Hypothalamus (tissue), 51 donors: Measurements from ENCODE around the gene PGM2L1.
"Not testable (repeated sequence)": the region's sequence is repeated elsewhere in the genome, so short reads cannot be mapped to it uniquely, and the experiment has no call there.

Source experiments
- DNase-seq, 51 donors: peaks; one replicate each; lab custom pipeline; 2025; lab: John Stamatoyannopoulos, UW

PGM2L1 gene

DNA sequence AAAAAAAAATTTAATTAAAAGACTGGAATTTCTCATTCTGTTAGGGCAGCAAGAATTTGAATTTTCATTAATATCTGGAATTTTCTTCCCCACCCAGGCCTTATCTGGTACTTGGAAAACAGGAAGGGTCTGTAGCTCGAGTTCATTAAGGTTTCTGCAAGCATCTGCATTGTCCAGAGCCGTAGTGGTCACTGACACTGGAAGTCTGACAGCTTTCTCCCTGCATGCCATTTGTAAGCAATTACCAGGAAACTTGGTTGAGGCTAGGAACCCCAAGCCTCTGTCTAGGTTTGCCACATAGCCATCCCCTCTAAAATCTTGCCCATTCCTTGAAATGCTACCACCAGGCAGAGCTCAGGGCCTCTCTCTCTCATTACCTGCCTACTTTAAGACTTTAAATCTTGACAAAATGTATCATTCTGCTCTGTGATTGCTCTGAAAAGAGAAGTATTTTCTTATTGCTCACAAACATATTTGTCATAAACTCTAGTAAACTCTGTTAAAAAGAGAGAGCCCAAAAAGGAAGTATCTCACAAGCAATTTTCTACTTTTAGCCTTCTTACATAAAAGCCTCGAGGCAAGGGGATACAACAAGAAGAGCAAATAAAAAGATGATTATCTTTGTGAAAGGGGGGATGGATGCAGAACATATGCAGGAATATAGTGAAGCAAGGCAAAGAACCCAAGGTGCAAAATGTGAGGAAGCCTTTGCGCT is 5.5 kb upstream of the PGM2L1 start:
- DNase-seq = no peak

DNA sequence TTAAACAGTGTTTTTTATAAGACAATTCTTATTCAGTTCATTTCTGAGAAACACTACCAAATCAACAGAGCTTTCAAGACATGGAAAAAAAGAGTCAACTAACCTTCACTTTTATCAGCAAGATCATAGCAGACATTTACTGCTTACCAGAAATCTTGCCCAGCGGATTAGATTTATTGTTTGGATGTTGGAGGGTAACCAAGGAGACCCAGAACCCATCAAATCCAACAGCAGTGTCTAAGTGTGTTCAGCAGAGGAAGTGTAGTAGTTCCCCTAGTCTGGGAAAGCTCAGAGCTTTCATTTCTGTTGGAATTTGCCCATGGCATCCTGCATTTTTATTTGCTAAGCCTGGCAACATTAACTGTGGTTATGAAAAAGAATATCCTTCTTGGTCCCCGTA is 2.4 kb upstream of the PGM2L1 start:
- DNase-seq = no peak

DNA sequence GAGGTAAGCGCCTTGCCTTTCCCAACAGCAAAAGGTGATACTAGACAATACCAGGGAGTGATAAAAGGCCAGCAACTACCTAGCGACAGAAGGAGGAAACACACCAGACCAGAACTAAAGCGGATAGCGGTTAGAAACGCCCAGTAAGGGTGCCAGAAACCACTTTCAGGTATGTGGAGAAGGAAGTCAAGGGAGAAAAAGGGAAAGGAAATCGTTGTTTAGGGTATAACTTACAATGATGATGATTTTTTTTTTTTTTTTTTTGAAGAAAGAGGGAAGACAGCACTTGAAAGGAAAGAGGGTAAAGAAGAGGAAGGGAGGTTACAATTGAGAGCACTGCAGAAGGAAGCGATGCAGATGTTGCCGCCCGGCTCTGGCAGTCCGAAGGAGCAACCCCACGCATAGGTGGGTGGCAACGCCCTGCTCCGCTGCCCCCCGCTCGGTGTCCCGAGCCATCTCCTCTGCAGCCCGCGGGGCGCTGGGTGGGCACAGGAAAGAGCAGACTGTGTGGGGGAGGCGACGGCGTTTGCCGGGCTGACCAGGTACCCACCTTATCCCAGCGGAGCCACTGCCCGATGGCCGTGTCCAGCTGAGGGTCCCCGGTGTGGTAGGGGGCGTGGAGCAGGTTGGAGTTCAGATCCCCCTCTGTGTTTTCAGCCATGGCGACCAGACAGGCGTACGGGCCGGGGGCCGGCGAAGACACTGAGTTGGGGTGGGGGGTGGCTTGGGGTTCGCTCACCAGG is 561 bp downstream of the PGM2L1 start:
- DNase-seq = peak in 8 of 51 donors; percentile 7 to 47 (median 26)

DNA sequence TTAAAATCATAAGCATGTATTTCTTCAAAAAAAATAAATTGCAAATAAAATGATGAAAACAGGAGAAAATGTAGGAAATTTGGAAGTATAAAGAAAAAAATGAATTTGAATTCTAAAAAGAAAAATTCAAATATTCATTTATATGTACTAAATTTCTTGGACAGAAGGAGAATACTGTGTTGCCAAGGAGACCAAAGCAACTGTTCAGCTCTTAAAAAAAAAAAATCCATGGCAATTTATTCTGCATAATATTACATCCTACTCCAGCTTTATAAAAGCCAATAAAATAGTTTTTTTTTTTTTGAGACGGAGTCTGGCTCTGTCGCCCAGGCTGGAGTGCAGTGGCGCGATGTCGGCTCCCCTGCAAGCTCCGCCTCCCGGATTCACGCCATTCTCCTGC is 6.0 kb downstream of the PGM2L1 start:
- no peak for DNase-seq

DNA sequence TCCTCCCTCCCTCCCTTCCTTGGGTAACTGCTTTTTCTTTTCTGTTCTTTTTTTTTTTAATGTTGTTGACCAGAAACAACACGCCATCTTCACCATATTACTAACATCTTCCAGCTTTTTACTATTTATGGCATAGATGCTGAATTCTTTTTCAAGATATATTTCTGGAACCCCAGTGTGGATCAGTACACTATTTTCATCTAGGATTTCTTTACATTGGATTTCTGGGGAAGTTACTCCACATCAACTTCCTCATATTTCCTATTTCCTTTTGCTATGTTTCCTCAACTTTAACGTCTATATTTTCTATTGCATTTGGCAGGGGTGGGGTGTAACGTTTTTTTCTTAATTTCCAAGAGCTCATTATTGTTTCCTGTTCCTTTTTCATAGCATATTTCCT is 7.0 kb downstream of the PGM2L1 start:
- DNase-seq = no peak

DNA sequence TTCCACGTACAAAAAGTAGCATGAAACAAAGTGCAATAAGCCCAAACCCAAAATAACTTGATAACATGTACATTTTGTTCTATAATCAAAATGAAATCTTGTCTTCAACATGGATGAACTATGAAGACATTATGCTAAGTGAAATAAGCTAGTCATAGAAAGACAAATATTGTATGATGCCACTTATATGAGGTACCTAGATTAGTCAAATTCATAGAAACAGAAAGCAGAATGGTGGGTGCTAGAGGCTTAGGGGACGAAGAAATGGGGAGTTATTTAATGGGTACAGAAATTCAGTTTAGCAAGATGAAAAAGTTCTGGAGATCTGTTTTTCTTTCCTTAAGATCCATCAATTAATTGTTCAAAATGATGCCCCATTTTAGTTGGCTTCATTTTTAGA is 7.5 kb downstream of the PGM2L1 start:
- no peak for DNase-seq

DNA sequence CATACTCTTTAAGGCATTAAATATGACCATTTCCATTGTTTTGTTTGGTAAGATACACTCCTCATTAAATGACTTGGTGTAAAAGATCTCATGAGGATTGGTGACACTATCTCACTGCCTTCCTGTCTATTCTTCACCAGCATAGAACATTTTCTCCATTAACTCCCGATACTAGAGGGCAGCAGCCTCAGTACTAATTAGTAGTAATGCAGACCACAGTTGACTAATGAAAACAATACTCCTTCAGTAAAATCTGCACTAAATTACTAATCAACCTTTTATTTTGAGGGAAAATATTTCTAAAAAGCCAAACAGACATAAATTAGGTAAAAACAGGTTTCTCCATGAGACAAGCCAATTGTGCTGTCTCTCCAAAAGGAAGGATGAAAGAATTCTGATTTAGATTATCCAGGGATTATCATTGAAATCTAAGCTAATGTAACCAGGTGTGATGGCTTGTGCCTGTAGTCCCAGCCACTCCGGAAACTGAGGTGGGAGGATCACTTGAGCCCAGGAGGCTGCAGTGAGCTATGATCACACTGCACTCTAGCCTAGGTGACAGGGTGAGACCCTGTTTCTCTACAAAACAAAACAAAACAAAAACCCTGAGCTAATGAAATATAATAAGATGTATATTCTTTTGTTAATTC is 9.4 kb downstream of the PGM2L1 start:
- DNase-seq = peak in 22 of 51 donors; percentile 2 to 78 (median 36)

DNA sequence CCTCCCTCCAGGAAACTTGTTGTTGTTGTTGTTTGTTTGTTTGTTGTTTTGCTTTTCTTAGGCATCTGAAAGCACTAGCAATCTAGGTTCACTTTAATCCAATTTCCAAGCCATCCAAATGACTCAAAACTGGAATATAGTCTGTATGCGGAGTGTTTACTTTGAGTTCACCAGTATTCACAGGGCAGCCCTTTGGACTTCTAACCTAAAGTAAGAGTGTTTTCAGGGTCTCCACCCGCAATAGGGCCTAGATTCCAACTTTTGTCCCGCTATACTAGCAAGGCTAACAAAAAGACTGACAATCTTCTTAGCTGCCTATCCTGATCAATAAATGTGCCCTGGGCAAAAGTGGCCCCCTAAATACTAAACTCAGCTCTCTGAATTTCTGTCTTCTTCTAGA is 13.6 kb downstream of the PGM2L1 start:
- DNase-seq = no peak

DNA sequence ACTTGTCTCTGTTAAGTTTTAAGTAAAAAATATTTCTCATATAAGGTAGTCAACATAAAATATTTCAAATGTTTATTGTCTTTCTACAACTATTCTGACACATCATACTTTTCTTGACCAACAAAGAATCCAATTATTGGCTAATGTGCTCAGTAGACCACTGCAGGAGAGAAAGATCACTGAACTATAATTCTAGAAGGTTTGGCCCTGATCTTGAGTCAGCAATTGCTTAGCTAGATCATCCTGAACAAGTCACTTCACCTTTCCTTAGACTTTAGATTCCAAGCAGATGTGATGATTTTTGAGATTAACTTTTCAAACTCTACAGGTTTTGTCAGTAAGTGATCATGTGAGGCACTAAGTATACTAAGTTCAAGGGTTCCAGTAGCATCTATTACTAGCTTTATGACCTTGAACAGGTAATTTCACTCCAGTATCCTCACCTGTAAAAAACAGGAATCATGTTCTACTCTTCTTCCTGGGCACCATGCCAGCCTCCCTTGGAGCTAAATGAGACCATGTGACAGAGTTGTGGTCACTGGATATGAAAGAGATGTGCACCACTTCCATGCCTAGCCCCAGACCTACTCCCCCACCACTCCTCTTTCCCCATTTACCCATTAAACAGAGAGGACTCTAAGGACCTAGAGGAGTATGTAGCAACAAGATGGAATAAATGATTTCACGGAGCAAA is 17.3 kb downstream of the PGM2L1 start:
- DNase-seq = no peak

DNA sequence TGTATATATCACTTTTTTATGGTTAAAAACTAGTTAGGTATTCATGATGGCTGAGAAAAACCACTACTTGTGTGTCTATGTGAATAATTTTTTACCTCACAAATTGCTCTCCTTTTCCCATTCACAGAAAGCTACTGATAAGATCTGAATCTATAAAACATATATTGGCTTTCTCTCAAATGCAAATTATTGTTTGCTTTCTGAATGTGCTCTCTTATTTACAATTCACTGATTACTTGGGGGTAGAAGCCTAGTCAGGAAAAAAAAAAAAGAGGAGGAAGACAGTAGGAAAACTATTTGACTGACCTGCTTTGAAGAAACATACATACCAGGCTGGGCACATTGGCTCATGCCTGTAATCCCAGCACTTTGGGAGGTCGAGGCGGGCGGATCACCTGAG is 20.5 kb downstream of the PGM2L1 start:
- no peak for DNase-seq

DNA sequence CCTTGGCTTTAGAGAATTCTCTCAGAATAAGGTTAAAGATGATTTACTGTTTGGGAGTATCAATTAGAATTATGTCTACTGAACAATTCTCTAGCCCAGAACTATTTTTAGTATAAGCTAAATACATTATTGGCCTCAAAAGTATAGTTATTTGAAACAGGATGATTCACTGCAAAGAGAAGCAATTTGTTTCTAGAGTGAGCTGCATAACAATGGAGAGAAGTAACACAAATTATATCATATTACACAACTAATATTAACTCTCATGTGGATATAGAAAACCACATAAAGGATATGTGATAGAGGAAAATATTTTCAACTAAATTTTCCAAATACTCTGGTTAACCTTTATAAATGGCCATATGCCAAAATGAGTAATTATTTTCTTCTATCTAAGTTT is 24.9 kb downstream of the PGM2L1 start:
- DNase-seq = no peak

DNA sequence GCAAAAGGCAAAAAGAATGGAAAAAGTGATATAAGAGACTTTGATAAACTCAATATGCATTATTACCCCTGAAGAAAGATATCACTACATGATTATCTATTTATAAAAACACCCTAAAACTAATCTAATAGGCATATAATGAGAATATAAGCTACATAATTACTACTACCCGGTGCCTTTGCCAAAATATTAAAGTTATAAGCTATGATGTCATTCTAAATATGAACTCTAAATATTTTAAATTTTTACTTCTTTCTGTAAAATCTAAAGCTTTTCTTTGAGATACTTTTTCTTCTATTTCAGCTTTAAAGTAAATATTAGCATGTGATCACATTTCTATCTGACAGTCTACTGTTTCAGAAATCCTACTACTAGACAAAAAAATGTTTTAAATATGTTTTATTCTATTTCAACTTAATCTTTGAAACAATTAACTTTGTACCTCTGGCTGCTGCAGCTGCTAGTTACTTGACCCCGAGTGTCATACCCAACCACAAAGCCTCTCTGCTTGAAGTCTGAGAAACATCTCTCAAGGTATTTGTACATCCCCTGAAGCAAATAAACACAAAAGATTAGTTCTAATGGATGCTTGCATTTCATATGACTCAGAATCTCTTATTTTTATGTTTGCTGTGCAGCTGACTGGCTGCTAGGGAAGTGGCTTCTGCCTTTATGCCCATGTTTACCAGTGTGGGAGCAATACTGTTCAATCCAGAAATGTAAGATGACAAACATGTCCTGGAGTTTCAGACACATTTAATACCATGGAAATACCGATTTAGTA is 26.8 kb downstream of the PGM2L1 start:
- no peak for DNase-seq

DNA sequence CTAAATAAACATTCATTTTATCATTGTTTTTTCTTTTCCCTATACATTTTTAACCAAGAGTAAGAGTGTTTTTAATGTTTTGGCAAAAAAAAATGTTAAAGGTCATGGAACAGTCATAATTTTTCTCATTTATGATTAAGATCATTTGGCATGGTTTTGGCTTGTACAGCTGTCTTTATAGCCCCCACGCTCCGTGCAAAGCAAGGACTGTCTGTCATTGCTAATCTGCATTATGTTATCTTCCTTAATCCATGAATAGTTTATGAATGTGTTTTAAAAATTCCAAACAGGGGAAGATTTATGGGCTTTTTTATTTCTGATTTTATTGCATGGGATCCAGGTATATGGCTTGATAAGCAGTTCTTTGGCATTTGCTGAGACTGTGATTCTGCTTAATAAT is 28.1 kb downstream of the PGM2L1 start:
- DNase-seq = no peak

DNA sequence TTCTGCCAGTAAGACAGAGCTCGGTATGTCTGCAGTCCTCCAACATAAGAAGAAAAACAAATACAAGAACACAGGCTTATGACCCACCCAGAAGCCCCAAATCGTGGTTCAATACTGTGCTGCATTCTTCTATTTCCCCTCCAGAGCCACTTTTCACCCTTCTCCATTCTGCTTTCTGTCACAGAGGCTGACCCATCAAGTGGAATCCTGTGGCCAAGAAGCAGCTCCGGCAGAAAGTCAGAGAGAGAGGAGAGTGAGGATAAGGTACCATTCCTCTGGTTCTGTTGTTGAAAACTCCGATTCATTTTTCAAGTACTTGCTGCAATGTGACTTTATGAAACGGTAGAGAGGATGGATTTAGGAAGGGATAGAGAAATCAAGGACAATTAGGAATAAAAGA is 30.4 kb downstream of the PGM2L1 start:
- DNase-seq = no peak

DNA sequence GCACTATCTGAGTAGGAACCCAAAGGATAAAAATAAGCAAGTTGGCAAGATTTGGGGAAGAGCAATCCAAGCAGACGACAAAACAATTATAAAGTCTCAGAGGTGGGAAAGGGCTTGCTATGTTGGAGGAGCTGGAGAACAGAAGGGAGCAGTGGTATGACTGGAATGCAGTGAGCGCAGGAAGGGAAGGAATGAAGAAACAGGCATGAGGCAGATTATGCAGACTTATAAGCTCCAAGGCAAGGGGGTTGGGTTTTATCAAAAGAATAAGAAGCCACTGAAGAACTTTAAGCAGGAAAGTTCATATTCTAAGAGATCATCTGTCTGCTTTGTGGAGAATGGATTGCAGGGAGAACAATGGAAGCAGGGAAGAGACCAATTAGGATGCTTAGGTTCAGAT is 31.7 kb downstream of the PGM2L1 start:
- no peak for DNase-seq

DNA sequence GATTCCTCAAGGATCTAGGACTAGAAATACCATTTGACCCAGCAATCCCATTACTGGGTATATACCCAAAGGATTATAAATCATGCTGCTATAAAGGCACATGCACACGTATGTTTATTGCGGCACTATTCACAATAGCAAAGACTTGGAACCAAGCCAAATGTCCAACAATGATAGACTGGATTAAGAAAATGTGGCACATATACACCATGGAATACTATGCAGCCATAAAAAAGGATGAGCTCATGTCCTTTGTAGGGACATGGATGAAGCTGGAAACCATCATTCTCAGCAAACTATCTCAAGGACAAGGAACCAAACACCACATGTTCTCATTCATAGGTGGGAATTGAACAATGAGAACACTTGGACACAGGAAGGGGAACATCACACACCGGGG is 32.4 kb downstream of the PGM2L1 start:
- DNase-seq = not testable (repeated sequence)

DNA sequence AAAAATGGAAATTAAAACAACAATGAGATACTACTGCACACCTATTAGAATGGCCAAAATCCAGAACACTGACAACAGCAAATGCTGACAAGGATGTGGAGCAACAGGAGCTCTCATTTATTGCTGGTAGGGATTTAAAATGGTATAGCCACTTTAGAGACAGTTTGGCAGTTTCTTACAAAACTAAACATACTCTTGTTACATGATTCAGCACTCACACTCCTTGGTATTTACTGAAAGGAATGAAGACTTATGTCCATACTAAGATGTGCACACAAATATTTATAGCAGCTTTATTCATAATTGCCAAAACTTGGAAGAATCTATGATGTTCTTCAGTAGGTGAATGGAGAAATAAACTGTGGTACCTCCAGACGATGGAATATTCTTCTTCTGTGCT is 40.8 kb downstream of the PGM2L1 start:
- DNase-seq = no peak

DNA sequence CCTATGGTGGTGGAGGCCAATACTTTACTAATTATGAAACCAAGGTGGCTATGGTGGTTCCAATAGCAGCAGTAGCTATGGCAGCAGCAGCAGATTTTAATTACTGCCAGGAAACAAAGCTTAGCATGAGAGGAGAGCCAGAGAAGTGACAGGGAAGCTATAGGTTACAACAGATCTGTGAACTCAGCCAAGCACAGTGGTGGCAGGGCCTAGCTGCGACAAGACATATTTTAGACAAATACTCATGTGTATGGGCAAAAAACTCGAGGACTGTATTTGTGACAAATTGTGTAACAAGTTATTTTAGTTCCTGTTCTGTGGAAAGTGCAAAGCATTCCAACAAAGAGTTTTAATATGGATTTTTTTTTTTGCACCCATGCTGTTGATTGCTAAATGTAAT is 42.6 kb downstream of the PGM2L1 start:
- no peak for DNase-seq

DNA sequence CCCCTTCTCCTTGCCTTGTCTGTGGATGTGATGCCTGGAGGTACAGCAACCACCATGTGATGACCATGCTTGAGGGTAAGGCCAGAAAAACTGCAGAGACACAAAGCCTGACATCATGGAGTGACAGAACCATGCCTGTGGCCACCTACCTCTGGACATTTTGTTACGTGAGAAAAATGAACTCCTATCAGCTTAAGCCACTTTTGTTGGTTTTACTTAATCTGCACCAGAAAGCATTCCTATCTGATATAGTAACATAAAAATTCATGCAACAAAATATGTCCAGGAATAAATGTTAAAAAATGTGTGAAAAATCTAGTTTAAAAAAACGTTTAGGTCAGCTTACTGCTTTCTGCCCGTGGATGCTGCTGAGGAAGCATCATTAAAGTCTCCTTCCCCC is 44.2 kb downstream of the PGM2L1 start:
- no peak for DNase-seq

DNA sequence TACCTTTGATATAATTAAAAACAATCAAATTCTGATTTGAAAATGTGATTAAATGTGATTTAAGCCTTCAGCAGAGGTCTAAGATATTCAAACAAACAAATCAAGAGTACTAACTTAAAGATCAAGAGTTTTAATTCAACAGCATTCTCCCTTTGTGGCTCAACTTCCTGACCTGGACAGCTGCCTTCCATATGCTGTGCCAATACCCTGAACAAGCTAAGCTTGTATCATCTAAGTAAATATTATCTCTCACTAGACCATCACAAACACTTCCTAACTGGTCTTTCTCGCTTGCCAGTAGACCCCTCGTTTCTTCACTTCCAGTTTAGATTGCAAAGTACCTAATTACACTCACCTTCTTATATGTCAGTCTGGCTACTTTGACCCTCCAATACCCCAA is 50.9 kb downstream of the PGM2L1 start:
- no peak for DNase-seq

DNA sequence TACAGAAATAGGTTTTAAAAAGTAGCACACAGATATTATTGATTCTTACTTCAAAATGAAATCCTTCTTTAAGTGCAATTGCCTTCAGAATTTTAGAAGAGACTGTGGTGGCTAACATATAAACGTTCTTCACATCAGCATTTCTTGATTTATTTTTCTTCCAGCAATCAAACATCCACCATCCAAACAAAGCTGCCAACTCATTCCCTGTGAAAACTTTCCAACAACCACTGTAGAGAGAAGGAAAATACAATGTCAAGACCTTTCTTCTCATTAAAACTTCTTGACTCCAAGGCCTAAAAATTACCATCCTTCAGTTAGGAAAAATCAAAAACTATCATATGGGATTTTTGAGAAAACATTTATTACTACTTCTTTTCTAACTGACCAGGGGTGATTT is 52.8 kb downstream of the PGM2L1 start:
- DNase-seq = no peak
